Mucosa of rectum (tissue), 2 donors: ENCODE measurements around the gene NRN1.

Experiments used
- H3K27ac ChIP-seq, 2 donors: one replicate each; pipeline ENCODE4 v1.7.0; 2013; ENCODE audit warnings: inconsistent platforms in 2 of 2, low read depth in 2 of 2, low read length in 2 of 2
- H3K27me3 ChIP-seq, 2 donors: one replicate each; pipeline ENCODE4 v1.7.0; 2013; ENCODE audit warnings: low read length in 2 of 2; ENCODE audit not compliant: control insufficient read depth in 2 of 2, insufficient read depth in 2 of 2
- H3K36me3 ChIP-seq, 2 donors: one replicate each; pipeline ENCODE4 v1.7.0; 2013; ENCODE audit warnings: low read length in 2 of 2; ENCODE audit not compliant: control insufficient read depth in 2 of 2, insufficient read depth in 2 of 2
- H3K4me1 ChIP-seq, 2 donors: one replicate each; pipeline ENCODE4 v1.7.0; 2013; ENCODE audit warnings: low read length in 2 of 2, mild to moderate bottlenecking in 1 of 2; ENCODE audit not compliant: control insufficient read depth in 2 of 2, insufficient read depth in 2 of 2
- H3K4me3 ChIP-seq, 2 donors: one replicate each; pipeline ENCODE4 v1.7.0; 2013; ENCODE audit warnings: low read length in 2 of 2
- H3K9ac ChIP-seq, 2 donors: one replicate each; pipeline ENCODE4 v1.7.0; 2013; ENCODE audit warnings: low read length in 2 of 2, low read depth in 1 of 2, mild to moderate bottlenecking in 1 of 2
- H3K9me3 ChIP-seq, 2 donors: one replicate each; pipeline ENCODE4 v1.7.0; 2013; ENCODE audit warnings: low read length in 2 of 2; ENCODE audit not compliant: control insufficient read depth in 2 of 2
- donor health status: healthy.
- donor health status: Normal muscosa, but diverticular disease.

The NRN1 gene

GRCh38 chr6:5995658-5995948 is 11.1 kb downstream of the NRN1 start:
- Histone ChIP-seq H3K9ac (no peak overlapping the region), H3K36me3 (no peaks in the 10 kb centered on the region), H3K27ac (no peak overlapping the region), H3K27me3 (peaks cover 72 to 81% of the 10 kb centered on the region in 2 donors), H3K9me3 (peaks cover 2% of the 10 kb centered on the region in 2 donors), H3K4me3 (peak overlapping the region; percentile 27 to 66), H3K4me1 (peaks cover 19 to 23% of the 10 kb centered on the region in 2 donors)

DNA sequence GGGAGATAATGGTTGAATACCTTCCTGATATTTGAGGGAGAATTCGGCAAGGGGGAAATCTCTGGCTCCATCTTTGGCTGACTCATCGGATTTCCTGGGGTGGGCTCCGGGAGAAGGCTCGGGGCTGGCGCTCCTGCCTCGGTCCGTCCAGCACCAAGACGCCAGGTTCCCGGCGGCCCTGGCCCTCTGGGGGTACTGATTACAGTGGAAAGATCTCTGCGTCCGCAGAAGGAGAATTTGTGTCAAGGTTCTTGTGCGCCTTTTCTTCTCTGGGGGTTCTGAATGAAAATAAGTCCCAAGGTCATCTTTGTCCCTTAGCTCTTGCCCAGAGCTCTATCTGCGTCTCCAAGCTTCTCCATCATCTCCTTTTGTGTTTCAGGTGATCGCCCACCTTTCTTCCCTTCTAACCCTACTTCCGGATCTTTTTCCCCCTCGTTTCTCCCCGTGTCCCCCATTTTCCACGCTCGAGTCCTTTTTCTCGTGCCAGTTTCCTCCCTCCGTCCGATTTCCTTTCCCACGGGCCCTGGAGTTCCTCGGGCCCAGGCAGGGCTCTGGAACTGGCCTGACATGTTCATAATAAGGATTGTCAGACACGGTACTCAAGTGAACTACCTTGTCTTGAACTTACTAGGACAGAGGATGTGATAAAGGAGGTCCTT is 11.6 kb downstream of the NRN1 start:
- Histone ChIP-seq H3K4me1 (peaks cover 19 to 23% of the 10 kb centered on the region in 2 donors), H3K27ac (no peak overlapping the region), H3K9me3 (peaks cover 0 to 2% of the 10 kb centered on the region in 2 donors), H3K36me3 (no peaks in the 10 kb centered on the region), H3K9ac (no peak overlapping the region), H3K4me3 (no peak overlapping the region), H3K27me3 (peaks cover 68 to 78% of the 10 kb centered on the region in 2 donors)

DNA sequence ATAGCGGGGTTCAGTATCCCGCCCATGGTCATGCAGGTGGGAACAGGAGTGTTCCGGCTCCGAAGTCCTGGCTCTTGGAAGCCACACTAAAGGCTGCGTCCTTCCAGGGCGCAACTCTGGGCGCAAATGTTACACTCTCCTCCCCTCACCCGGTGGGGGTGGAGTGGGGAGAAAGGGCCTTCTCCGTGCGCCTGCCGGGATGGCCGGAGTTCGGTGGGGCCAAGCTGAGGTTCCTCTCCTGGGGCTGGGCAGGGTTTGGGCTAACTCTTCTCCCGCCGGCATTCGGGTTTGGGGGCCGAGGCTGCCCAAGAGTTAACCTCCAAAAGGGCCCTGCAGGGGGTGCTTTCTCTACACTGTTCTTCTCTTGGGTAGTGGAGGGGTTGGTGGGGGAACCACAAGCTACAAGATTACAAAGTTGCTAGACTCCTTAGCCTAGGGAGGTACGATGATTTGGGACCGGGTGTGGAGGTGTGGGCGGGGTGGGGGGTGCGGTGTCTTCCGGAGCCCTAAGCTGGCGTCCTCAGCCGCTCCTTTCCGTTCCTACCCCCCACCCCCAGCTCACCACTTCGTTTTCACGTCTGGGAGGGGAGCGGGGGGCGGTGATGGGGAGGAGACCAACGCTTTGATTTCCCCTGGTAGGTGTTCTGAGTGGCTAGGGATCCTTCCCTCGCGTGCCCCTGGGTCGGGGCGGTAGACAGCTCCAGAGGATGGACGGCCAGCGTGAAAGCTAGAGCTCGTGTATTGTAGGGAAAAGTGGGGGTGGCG is 12.3 kb downstream of the NRN1 start:
- H3K4me3 ChIP-seq = no peak overlapping the region
- peaks cover 19 to 20% of the 10 kb centered on the region in 2 donors for H3K4me1 ChIP-seq
- no peak overlapping the region for H3K27ac ChIP-seq
- H3K27me3 ChIP-seq = peaks cover 61 to 72% of the 10 kb centered on the region in 2 donors
- H3K36me3 ChIP-seq = no peaks in the 10 kb centered on the region
- peaks cover 0 to 2% of the 10 kb centered on the region in 2 donors for H3K9me3 ChIP-seq
- no peak overlapping the region for H3K9ac ChIP-seq

GRCh38 chr6:5992551-5993225 is 14.0 kb downstream of the NRN1 start:
- Histone ChIP-seq H3K9ac (no peak overlapping the region), H3K36me3 (no peaks in the 10 kb centered on the region), H3K27ac (no peak overlapping the region), H3K9me3 (no peaks in the 10 kb centered on the region), H3K27me3 (peaks cover 49 to 56% of the 10 kb centered on the region in 2 donors), H3K4me3 (no peak overlapping the region), H3K4me1 (peaks cover 11 to 18% of the 10 kb centered on the region in 2 donors)

- Histone ChIP-seq H3K36me3 (no peaks in the 10 kb centered on the region), H3K27me3 (peaks cover 36 to 39% of the 10 kb centered on the region in 2 donors), H3K9me3 (no peaks in the 10 kb centered on the region), H3K4me1 (peaks cover 0 to 1% of the 10 kb centered on the region in 2 donors), H3K27ac (no peak overlapping the region), H3K9ac (no peak overlapping the region), H3K4me3 (no peak overlapping the region)
These were observed 15.9 kb downstream of the NRN1 start for GRCh38 chr6:5990786-5991185.

GRCh38 chr6:5989141-5989723 is 17.5 kb downstream of the NRN1 start:
- no peaks in the 10 kb centered on the region for H3K4me1 ChIP-seq
- no peaks in the 10 kb centered on the region for H3K9me3 ChIP-seq
- H3K4me3 ChIP-seq = no peak overlapping the region
- H3K27me3 ChIP-seq = peaks cover 21 to 24% of the 10 kb centered on the region in 2 donors
- no peak overlapping the region for H3K9ac ChIP-seq
- no peak overlapping the region for H3K27ac ChIP-seq
- H3K36me3 ChIP-seq = no peaks in the 10 kb centered on the region

DNA sequence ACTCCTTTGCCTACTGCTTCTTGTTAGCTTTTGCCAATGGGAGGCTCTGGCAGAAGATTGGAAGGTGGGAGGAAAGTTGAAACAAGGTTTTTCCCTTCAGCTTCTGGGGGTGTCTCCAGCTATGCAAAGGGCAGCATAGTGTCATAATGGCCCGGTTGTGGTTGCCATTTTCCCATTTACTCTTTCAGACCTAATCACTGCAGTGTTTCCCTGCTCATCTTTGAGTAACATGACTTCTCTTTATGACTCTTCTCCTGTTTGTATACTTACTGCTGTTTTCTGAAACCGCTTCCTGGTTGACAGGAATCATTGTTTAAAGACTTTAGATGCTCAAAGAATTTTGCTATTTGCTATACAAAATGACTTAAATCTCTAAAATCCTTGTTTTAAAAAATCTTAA is 19.9 kb downstream of the NRN1 start:
- Histone ChIP-seq H3K9ac (no peak overlapping the region), H3K27ac (no peak overlapping the region), H3K27me3 (peaks cover 3% of the 10 kb centered on the region in 2 donors), H3K4me1 (no peaks in the 10 kb centered on the region), H3K36me3 (no peaks in the 10 kb centered on the region), H3K4me3 (no peak overlapping the region), H3K9me3 (no peaks in the 10 kb centered on the region)

DNA sequence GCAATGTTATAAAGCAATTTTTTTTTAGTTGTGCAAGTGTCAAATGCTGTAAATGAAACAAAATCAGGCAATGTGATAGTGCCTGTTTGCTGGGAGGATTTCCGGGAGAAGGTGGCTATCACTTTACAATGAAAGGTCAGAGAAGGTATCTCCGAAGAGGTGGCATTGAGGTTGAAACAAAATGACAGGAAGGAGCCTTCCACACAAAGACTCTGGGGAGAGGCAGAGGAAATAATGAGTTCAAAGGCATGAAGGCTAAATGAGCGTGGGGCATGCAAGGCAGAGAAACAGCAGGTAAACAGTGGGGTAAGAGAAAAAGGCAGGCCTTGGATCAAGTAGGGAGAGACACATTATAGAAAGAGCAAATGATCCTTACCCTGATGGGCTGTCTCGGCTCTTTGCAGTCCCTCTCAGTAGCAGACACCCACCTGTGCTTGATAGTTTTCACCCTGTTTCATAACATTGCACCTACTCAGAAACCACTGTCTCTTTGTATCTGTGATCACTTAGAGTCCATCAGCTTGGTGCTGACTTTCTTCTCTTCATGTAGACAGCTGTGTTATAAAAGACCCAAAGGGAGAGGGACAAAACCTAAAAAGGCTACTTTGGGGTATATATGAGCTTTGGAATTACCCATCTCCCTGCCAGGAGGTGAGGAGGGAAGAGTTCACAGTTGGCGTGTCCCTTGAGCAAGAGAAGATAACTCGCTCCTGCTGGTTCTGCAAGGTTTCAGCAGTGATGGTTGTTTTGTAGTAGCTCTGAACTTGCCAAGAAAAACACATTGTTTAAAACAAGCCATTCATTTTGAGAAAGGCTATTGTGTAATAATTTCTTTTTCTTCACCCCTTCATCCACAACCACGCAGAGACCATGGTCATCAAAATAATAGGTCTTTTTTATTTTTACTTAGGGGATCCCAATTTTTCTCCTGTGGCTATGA is 22.3 kb downstream of the NRN1 start:
- no peak overlapping the region for H3K4me3 ChIP-seq
- no peaks in the 10 kb centered on the region for H3K4me1 ChIP-seq
- no peaks in the 10 kb centered on the region for H3K36me3 ChIP-seq
- H3K27me3 ChIP-seq = peaks cover 0 to 3% of the 10 kb centered on the region in 2 donors
- H3K9me3 ChIP-seq = no peaks in the 10 kb centered on the region
- H3K27ac ChIP-seq = no peak overlapping the region
- no peak overlapping the region for H3K9ac ChIP-seq

DNA sequence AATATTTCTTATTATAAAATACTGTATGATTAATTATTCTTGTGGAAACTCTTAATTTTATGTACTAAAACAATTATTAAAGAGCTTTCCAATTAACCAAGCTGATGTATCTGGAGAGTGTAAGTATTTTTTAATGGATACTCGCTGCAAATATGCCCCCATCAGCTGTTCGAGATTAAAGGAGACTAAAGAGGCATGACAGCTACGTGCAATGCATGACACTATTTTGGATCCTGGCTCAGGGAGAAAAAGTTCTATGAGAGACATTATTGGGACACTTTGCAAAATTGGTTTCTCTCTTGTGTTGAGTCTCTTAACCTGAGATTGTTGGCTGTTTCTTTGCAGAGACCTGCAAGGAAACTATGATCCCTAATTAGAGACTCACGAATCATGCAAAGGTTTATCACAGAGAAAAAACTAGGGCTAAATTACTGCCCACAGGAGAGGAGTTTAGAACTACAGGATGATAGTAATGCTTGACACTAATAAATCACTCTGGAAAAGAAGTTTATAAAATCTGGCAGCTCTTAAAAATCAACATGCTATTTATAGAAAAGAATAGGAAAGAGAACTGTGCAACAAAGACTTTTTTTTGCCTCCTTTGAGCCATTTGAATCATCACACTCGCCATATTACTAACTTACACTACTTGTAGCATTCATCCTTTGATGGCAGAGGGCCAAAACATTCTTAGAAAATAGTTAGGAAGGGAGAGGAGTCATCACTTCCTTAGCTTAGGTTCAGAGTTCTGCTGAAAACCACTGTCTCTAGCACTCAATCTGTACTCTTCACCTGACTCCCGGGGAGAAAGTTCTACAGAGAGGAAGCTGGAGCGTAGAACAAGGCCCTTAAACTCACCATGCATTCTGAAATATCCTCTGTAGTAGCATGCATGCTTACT is 25.3 kb downstream of the NRN1 start:
- Histone ChIP-seq H3K36me3 (no peaks in the 10 kb centered on the region), H3K4me1 (no peaks in the 10 kb centered on the region), H3K9me3 (no peaks in the 10 kb centered on the region), H3K9ac (no peak overlapping the region), H3K4me3 (no peak overlapping the region), H3K27me3 (no peaks in the 10 kb centered on the region), H3K27ac (no peak overlapping the region)
